ENCODE measurements around the gene S100A3.
"Not testable (repeated sequence)": the region's sequence is repeated elsewhere in the genome, so short reads cannot be mapped to it uniquely, and the experiment has no call there.

S100A3 gene

GRCh38 chr1:153534226-153534924, 14.7 kb downstream of the S100A3 start:
- no peak for DNase-seq

- peak; percentile 66 for DNase-seq
These were observed 15.3 kb downstream of the S100A3 start for GRCh38 chr1:153533689-153534201.

- DNase-seq = peak; percentile 95
These were observed 16.1 kb downstream of the S100A3 start for GRCh38 chr1:153532769-153533599.

GRCh38 chr1:153532181-153532580, 16.9 kb downstream of the S100A3 start:
- DNase-seq = peak; percentile 66

GRCh38 chr1:153531638-153532037, 17.4 kb downstream of the S100A3 start:
- no peak for DNase-seq

- no peak for DNase-seq
These were observed 21.4 kb downstream of the S100A3 start for GRCh38 chr1:153527683-153528040.

- no peak for DNase-seq
These were observed 21.9 kb downstream of the S100A3 start for GRCh38 chr1:153527023-153527682.

GRCh38 chr1:153526132-153526543, 22.9 kb downstream of the S100A3 start:
- DNase-seq = peak; percentile 83

- peak; percentile 90 for DNase-seq
These were observed 23.9 kb downstream of the S100A3 start for GRCh38 chr1:153525088-153525728.

GRCh38 chr1:153522353-153523048, 26.6 kb downstream of the S100A3 start:
- DNase-seq = not testable (repeated sequence)

GRCh38 chr1:153521808-153522207, 27.2 kb downstream of the S100A3 start:
- DNase-seq = not testable (repeated sequence)

GRCh38 chr1:153520818-153521476, 28.1 kb downstream of the S100A3 start:
- DNase-seq = no peak

- not testable (repeated sequence) for DNase-seq
These were observed 28.8 kb downstream of the S100A3 start for GRCh38 chr1:153520137-153520691.

- DNase-seq = no peak
These were observed 29.8 kb downstream of the S100A3 start for GRCh38 chr1:153519242-153519641.

- no peak for DNase-seq
These were observed 33.3 kb downstream of the S100A3 start for GRCh38 chr1:153515504-153516394.

- no peak for DNase-seq
These were observed 35.4 kb downstream of the S100A3 start for GRCh38 chr1:153513666-153514065.

GRCh38 chr1:153513023-153513422, 36.0 kb downstream of the S100A3 start:
- DNase-seq = peak; percentile 72

GRCh38 chr1:153510984-153511410, 38.1 kb downstream of the S100A3 start:
- peak; percentile 82 for DNase-seq

- DNase-seq = peak; percentile 62
These were observed 39.2 kb downstream of the S100A3 start for GRCh38 chr1:153509729-153510354.

GRCh38 chr1:153509036-153509435, 40.0 kb downstream of the S100A3 start:
- DNase-seq = no peak
